Subcutaneous abdominal adipose tissue (tissue), 5 donors: ENCODE measurements around the gene IL1B.

Experiments
- H3K27ac ChIP-seq: one replicate; pipeline ENCODE4 v1.7.0; 2013; ENCODE audit warnings: low read depth, mild to moderate bottlenecking, inconsistent platforms, low read length, moderate library complexity
- H3K27me3 ChIP-seq, 5 donors: one replicate each; pipeline ENCODE4 v1.7.0; 2013; ENCODE audit warnings: low read length in 5 of 5, inconsistent platforms in 1 of 5; ENCODE audit not compliant: control insufficient read depth in 5 of 5, insufficient read depth in 4 of 5
- H3K36me3 ChIP-seq, 5 donors: one replicate each; pipeline ENCODE4 v1.7.0; 2013; ENCODE audit warnings: low read length in 5 of 5; ENCODE audit not compliant: control insufficient read depth in 5 of 5, insufficient read depth in 5 of 5
- H3K4me1 ChIP-seq, 5 donors: one replicate each; pipeline ENCODE4 v1.7.0; 2013; ENCODE audit warnings: low read length in 5 of 5, mild to moderate bottlenecking in 3 of 5, moderate library complexity in 1 of 5; ENCODE audit not compliant: control insufficient read depth in 5 of 5, insufficient read depth in 5 of 5
- H3K4me3 ChIP-seq, 5 donors: one replicate each; pipeline ENCODE4 v1.7.0; 2013; ENCODE audit warnings: low read length in 5 of 5, low read depth in 1 of 5
- H3K9ac ChIP-seq, 5 donors: one replicate each; pipeline ENCODE4 v1.7.0; 2013; ENCODE audit warnings: low read length in 5 of 5, mild to moderate bottlenecking in 4 of 5, moderate library complexity in 3 of 5
- H3K9me3 ChIP-seq, 5 donors: one replicate each; pipeline ENCODE4 v1.7.0; 2013; ENCODE audit warnings: low read length in 5 of 5; ENCODE audit not compliant: control insufficient read depth in 5 of 5
- donor health status: healthy.
- donor health status: healthy.
- donor health status: healthy.
- donor health status: healthy.
- donor health status: healthy.

The IL1B gene

GRCh38 chr2:112807233-112807807 lies 29.3 kb downstream of the IL1B start:
- no peaks in the 10 kb centered on the region for H3K36me3 ChIP-seq
- no peak overlapping the region for H3K27ac ChIP-seq
- no peak overlapping the region for H3K4me3 ChIP-seq
- no peak overlapping the region for H3K9ac ChIP-seq
- H3K27me3 ChIP-seq, result no peaks in the 10 kb centered on the region
- H3K9me3 ChIP-seq, result peaks cover 0 to 8% (median 4%) of the 10 kb centered on the region in 5 donors
- peaks cover 2 to 13% (median 9%) of the 10 kb centered on the region in 5 donors for H3K4me1 ChIP-seq

- no peaks in the 10 kb centered on the region for H3K4me1 ChIP-seq
- H3K36me3 ChIP-seq, result no peaks in the 10 kb centered on the region
- no peak overlapping the region for H3K4me3 ChIP-seq
Observed at GRCh38 chr2:112805542-112805941, 31.0 kb downstream of the IL1B start.

DNA sequence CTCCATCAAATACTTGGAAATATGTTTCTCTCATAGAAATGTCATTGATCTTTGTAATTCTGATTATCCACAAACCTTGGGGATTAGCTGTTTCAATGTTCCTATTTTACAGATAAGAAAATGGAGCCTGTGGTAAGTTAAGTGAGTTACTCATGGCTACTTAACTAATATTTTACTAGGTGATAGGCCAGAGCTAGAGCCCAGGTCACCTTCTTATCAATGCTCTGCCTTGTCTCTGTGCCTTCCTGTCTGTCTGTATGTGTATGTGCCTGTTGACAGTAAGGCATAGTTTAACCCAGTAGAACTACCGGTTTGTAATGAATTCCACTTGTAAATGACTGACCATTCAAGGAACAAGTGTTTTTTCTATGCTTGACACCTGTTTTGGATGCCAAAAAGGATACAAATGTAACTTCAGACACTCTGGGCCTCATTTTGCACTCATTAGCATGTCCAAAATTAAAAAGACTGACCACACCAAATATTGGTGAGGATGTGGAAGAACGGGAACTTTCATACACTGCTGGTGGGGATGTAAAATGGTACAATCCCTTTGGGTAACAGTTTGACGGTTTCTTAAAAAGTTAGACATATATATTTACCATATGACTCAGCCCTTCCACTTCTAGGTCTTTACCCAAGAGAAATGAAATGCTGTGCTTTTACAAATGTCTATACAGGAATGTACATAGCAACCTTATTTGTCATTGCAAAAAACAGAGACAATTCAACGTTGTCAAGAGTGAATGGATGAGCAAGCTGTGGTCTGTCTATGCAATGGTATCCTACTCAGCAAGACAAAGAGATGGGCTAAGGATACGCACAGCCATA lies 32.7 kb downstream of the IL1B start:
- no peaks in the 10 kb centered on the region for H3K4me1 ChIP-seq
- H3K4me3 ChIP-seq, result no peak overlapping the region
- H3K9me3 ChIP-seq, result peaks cover 0 to 8% (median 4%) of the 10 kb centered on the region in 5 donors
- no peaks in the 10 kb centered on the region for H3K27me3 ChIP-seq
- H3K9ac ChIP-seq, result no peak overlapping the region
- no peaks in the 10 kb centered on the region for H3K36me3 ChIP-seq
- no peak overlapping the region for H3K27ac ChIP-seq

More at GRCh38 chr2:112805542-112805941, 31.0 kb downstream of the IL1B start:
- Histone ChIP-seq H3K27ac (no peak overlapping the region), H3K27me3 (no peaks in the 10 kb centered on the region), H3K9me3 (peaks cover 0 to 8% (median 4%) of the 10 kb centered on the region in 5 donors), H3K9ac (no peak overlapping the region)

DNA sequence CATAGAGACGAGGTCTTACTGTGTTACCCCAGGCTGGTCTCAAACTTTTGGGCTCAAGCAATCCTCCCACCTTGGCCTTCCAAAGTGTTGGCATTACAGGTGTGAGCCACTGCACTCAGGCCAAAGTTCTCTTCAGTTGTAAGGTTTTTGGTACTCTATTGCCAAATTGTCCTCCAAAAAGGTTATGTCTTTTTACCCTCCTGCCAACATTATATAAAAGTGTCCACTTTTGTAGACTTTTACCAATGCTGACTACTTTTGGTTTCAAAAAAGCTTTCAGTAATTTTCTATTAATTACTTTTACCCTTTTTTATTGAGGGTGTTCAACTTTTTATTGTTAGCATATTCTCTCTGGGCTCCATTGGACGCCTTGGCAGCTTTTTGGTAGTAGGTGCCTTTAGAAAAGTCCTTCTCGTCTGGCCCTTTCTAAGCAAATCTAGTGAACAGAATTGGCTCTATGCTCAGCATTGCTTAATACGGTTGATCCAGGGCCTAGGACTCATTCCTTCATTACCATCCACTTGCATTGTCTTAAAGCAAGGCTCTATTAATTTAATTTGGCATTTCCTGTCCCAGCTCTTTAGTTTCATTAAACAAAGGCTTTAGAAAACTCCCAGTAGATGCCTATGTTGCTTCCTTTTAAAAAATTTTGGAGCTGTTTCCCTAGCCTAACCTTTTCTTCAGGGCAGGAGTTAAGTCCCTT lies 35.5 kb downstream of the IL1B start:
- no peak overlapping the region for H3K9ac ChIP-seq
- H3K27ac ChIP-seq, result no peak overlapping the region
- no peaks in the 10 kb centered on the region for H3K27me3 ChIP-seq
- H3K4me3 ChIP-seq, result no peak overlapping the region
- no peaks in the 10 kb centered on the region for H3K4me1 ChIP-seq
- H3K9me3 ChIP-seq, result no peaks in the 10 kb centered on the region
- no peaks in the 10 kb centered on the region for H3K36me3 ChIP-seq

GRCh38 chr2:112798979-112799975 lies 37.3 kb downstream of the IL1B start:
- Histone ChIP-seq H3K9ac (no peak overlapping the region), H3K27me3 (no peaks in the 10 kb centered on the region), H3K27ac (no peak overlapping the region), H3K4me3 (no peak overlapping the region), H3K4me1 (peaks cover 0 to 7% (median 6%) of the 10 kb centered on the region in 5 donors), H3K36me3 (no peaks in the 10 kb centered on the region), H3K9me3 (no peaks in the 10 kb centered on the region)

GRCh38 chr2:112796486-112796885 lies 40.1 kb downstream of the IL1B start:
- H3K27me3 ChIP-seq, result no peaks in the 10 kb centered on the region
- no peak overlapping the region for H3K9ac ChIP-seq
- H3K9me3 ChIP-seq, result no peaks in the 10 kb centered on the region
- H3K4me3 ChIP-seq, result no peak overlapping the region
- peaks cover 0 to 17% (median 12%) of the 10 kb centered on the region in 5 donors for H3K4me1 ChIP-seq
- H3K36me3 ChIP-seq, result no peaks in the 10 kb centered on the region
- H3K27ac ChIP-seq, result no peak overlapping the region

DNA sequence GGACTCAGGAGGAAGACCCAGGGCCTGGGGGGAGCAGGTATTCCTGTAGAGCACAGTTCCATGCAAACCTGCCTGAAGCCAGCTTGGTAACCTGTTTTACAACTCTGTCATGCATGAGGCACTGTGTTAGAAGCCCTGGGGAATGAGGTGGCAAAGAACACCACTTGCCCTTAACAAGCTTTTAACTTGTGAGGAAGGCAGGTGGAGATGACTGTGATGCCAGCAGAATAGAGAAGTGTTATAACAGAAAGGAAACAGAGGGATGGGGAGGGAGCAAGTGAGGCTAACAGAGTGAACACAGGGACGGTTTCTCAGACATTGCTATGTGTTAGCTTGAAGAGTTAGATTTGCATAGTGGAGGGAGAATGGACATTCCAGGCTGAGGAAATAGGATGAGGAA lies 40.8 kb downstream of the IL1B start:
- H3K27ac ChIP-seq, result no peak overlapping the region
- H3K9ac ChIP-seq, result no peak overlapping the region
- peaks cover 0 to 17% (median 12%) of the 10 kb centered on the region in 5 donors for H3K4me1 ChIP-seq
- H3K27me3 ChIP-seq, result no peaks in the 10 kb centered on the region
- no peak overlapping the region for H3K4me3 ChIP-seq
- H3K36me3 ChIP-seq, result no peaks in the 10 kb centered on the region
- H3K9me3 ChIP-seq, result no peaks in the 10 kb centered on the region

DNA sequence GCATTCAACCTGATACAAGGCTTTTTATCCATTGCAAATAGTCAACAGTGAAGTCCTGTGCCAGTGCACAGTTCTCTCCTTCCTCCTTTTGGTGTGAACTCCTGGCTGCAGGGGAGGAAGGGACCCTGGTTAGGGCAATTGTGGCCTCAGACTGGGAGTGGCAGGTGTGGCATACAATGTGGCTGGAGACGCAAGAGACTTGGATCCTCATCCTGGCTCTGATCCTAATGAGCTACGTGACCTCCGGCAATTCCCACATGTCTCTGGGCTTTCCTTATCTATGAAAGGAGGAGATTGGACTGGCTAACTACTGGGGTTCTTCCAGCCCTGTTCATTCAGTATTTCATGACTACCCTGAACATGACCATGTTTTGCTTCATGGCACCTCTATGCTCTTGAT lies 41.7 kb downstream of the IL1B start:
- no peak overlapping the region for H3K4me3 ChIP-seq
- H3K4me1 ChIP-seq, result peaks cover 0 to 17% (median 12%) of the 10 kb centered on the region in 5 donors
- no peaks in the 10 kb centered on the region for H3K27me3 ChIP-seq
- no peak overlapping the region for H3K27ac ChIP-seq
- H3K9me3 ChIP-seq, result no peaks in the 10 kb centered on the region
- H3K36me3 ChIP-seq, result no peaks in the 10 kb centered on the region
- no peak overlapping the region for H3K9ac ChIP-seq

DNA sequence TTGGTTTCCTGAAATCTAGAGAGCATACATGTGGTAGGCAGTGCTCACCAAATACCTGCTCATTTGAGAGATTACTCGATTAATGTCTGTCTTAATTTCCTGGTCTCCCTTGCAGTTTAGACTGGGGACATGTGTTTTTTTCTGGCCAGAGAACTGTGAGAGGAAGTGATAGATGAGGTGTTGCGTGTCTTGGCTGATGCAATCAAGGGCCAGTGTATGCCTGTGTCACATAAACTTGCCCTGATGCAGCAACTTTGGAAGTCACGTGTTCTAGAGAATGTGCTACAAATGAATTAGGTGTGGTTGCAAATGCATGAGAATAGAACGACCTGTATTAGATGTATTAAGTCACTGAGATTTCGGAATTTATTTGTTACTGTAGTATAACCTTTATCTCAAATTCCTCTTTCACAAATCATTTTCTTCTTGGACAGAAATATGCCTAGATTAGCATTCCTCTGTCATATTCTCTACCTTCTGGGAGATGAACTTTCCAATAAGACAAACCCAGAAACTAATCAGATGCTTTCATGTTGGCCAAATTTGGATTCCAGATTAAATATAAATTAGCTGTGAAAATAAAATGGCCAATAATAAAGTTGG lies 42.3 kb downstream of the IL1B start:
- Histone ChIP-seq H3K27ac (no peak overlapping the region), H3K9ac (no peak overlapping the region), H3K27me3 (no peaks in the 10 kb centered on the region)

More for the DNA sequence above, 42.3 kb downstream of the IL1B start:
- H3K9me3 ChIP-seq, result no peaks in the 10 kb centered on the region
- no peaks in the 10 kb centered on the region for H3K36me3 ChIP-seq
- H3K4me3 ChIP-seq, result no peak overlapping the region
- H3K4me1 ChIP-seq, result peaks cover 0 to 17% (median 12%) of the 10 kb centered on the region in 5 donors
